HCT116 (cell line): ENCODE results near the gene USP2. TPM values are rescaled to one million over a fixed set of nuclear protein-coding genes. Genes with fewer than 3 reads are reported as not detected.

ENCODE experiments used
- ATAC-seq: fragments of 200-7000 bp; cut with Tn5 transposase; 2 replicates; pipeline ENCODE4 v1.9.1; 2020; ENCODE audit warnings: mild to moderate bottlenecking, moderate library complexity
- BruUV-seq: library from RNA; stranded (reverse); fragments of 400-500 nt; replicated peaks from 2 replicates; lab custom pipeline; 2021; lab: Mats Ljungman, UMichigan
- CTCF ChIA-PET: fragments of 300-600 bp; sonication (Branson Sonifier 250); formaldehyde crosslinking; loops from one replicate; lab custom pipeline; 2021; ENCODE audit warnings: antibody characterized with exemption; lab: Charles Lee
- POLR2A ChIA-PET: fragments of 300-600, 350-600 bp; sonication (Branson Sonifier 250); formaldehyde crosslinking; loops from one replicate; lab custom pipeline; 2021; ENCODE audit warnings: antibody characterized with exemption; lab: Charles Lee
- RAD21 ChIA-PET, 2 experiments: fragments of 300-600 bp; sonication (Branson Sonifier 250); formaldehyde crosslinking; loops; one replicate each; lab custom pipeline; 2023; ENCODE audit warnings: low total read pairs in 2 of 2; ENCODE audit not compliant: uncharacterized antibody in 2 of 2, unreplicated experiment in 2 of 2, low non-redundant PET in 1 of 2; lab: Charles Lee
- DNase-seq: peaks from one replicate; pipeline ENCODE4 v3.0.0-alpha.2; 2010; ENCODE audit warnings: low read depth, low spot score
- H2AFZ ChIP-seq: fragments of 200-600 bp; shearing (Covaris generic), sonication (generic); 2 replicates; pipeline ENCODE4 v1.6.1; 2017; ENCODE audit warnings: low read depth, mixed run types, mixed read lengths, antibody characterized with exemption, low read length; ENCODE audit not compliant: poor library complexity, severe bottlenecking
- H3K27ac ChIP-seq: 2 replicates; pipeline ENCODE4 v1.5.1; 2012; ENCODE audit warnings: low read depth, low read length
- H3K27me3 ChIP-seq: fragments of 200-600 bp; sonication (generic); 2 replicates; pipeline ENCODE4 v1.6.1; 2016; ENCODE audit warnings: mixed run types, low read length, mixed read lengths; ENCODE audit not compliant: insufficient read depth
- H3K36me3 ChIP-seq, 2 experiments: fragments of 200-500 bp in 1 of 2; fragments of 200-600 bp in 1 of 2; sonication (Bioruptor generic) in 1 of 2; sonication (generic) in 1 of 2; 2 replicates each; pipeline versions ENCODE4 v1.5.1 to v1.6.1; 2014 to 2016; ENCODE audit warnings: low read length in 2 of 2, inconsistent platforms in 1 of 2, mixed read lengths in 1 of 2, mixed run types in 1 of 2; ENCODE audit not compliant: insufficient read depth in 2 of 2, control insufficient read depth in 1 of 2
- H3K4me1 ChIP-seq, 2 experiments: fragments of 200-600 bp in 1 of 2; sonication (generic) in 1 of 2; 2 replicates each; pipeline versions ENCODE4 v1.5.1 to v1.6.1; 2012 to 2017; ENCODE audit warnings: low read length in 2 of 2, inconsistent platforms in 1 of 2, mild to moderate bottlenecking in 1 of 2, mixed read lengths in 1 of 2, mixed run types in 1 of 2, moderate library complexity in 1 of 2; ENCODE audit not compliant: insufficient read depth in 2 of 2, control insufficient read depth in 1 of 2
- H3K4me2 ChIP-seq: fragments of 200-600 bp; sonication (generic); 2 replicates; pipeline ENCODE4 v1.6.1; 2017; ENCODE audit warnings: mixed run types, low read length, mixed read lengths
- H3K4me3 ChIP-seq, 2 experiments: fragments of 200-600 bp in 1 of 2; sonication (generic) in 1 of 2; replicated peaks in 1 of 2; 2 replicates each; pipeline ENCODE4 v1.5.1; 2011 to 2016; ENCODE audit warnings: low read length in 2 of 2, control low read depth in 1 of 2, low read depth in 1 of 2, mild to moderate bottlenecking in 1 of 2, mixed read lengths in 1 of 2, mixed run types in 1 of 2
- H3K79me2 ChIP-seq: fragments of 200-600 bp; sonication (generic); 2 replicates; pipeline ENCODE4 v1.6.1; 2017; ENCODE audit warnings: mild to moderate bottlenecking, mixed run types, low read length, moderate library complexity, mixed read lengths; ENCODE audit not compliant: insufficient read depth
- H3K9ac ChIP-seq: fragments of 200-600 bp; sonication (generic); 2 replicates; pipeline ENCODE4 v1.6.1; 2016; ENCODE audit warnings: low read length, mixed read lengths
- H3K9me2 ChIP-seq: fragments of 200-600 bp; sonication (generic), shearing (Covaris generic); 2 replicates; pipeline ENCODE4 v1.6.1; 2017; ENCODE audit warnings: mixed run types, mild to moderate bottlenecking, moderate library complexity; ENCODE audit not compliant: insufficient read depth
- H3K9me3 ChIP-seq, 2 experiments: fragments of 200-500 bp in 1 of 2; fragments of 200-600 bp in 1 of 2; sonication (Bioruptor generic) in 1 of 2; sonication (generic) in 1 of 2; 2 replicates each; pipeline ENCODE4 v1.6.1; 2014 to 2017; ENCODE audit warnings: low read length in 2 of 2, mixed read lengths in 2 of 2, inconsistent platforms in 1 of 2, low read depth in 1 of 2, mild to moderate bottlenecking in 1 of 2, mixed run types in 1 of 2, moderate library complexity in 1 of 2; ENCODE audit not compliant: control insufficient read depth in 1 of 2, insufficient read depth in 1 of 2
- H4K20me1 ChIP-seq: fragments of 200-600 bp; sonication (generic), shearing (Covaris generic); 2 replicates; pipeline ENCODE4 v1.6.1; 2017; ENCODE audit warnings: mixed run types, mild to moderate bottlenecking, moderate library complexity; ENCODE audit not compliant: insufficient read depth
- CEBPB ChIP-seq: IDR thresholded peaks from 2 replicates; pipeline ENCODE4 v1.6.1; 2012; ENCODE audit warnings: low read depth
- CTCF ChIP-seq, 3 experiments: fragments of 200-600 bp in 1 of 3; sonication (generic) in 1 of 3; IDR thresholded peaks in 2 of 3; conservative IDR thresholded peaks in 1 of 3; 2 replicates each; pipeline ENCODE4 v1.5.1; 2012 to 2017; ENCODE audit warnings: low read depth in 2 of 3, low read length in 2 of 3, antibody characterized with exemption in 1 of 3, borderline replicate concordance in 1 of 3, control low read depth in 1 of 3, mild to moderate bottlenecking in 1 of 3, mixed read lengths in 1 of 3, mixed run types in 1 of 3, moderate library complexity in 1 of 3; ENCODE audit not compliant: insufficient read depth in 1 of 3
- ELF1 ChIP-seq: IDR thresholded peaks from 2 replicates; pipeline ENCODE4 v1.6.1; 2012; ENCODE audit warnings: low read depth, borderline replicate concordance
- EZH2 ChIP-seq: fragments of 200-600 bp; sonication (generic); IDR thresholded peaks from 2 replicates; pipeline ENCODE4 v1.6.1; 2017; ENCODE audit warnings: antibody characterized with exemption, mixed run types
- EZH2phosphoT487 ChIP-seq: fragments of 200-600 bp; IDR thresholded peaks from 2 replicates; pipeline ENCODE4 v1.6.1; 2018; ENCODE audit warnings: antibody characterized with exemption, borderline replicate concordance
- JUND ChIP-seq: IDR thresholded peaks from 2 replicates; pipeline ENCODE4 v1.6.1; 2012
- POLR2A ChIP-seq: IDR thresholded peaks from 2 replicates; pipeline ENCODE4 v1.7.0; 2011; ENCODE audit warnings: borderline replicate concordance; ENCODE audit not compliant: insufficient read depth, insufficient read length; ENCODE audit errors: extremely low read depth
- POLR2AphosphoS5 ChIP-seq: IDR thresholded peaks from 2 replicates; pipeline ENCODE4 v1.6.1; 2011; ENCODE audit warnings: mild to moderate bottlenecking, low read depth, low read length, moderate library complexity
- RAD21 ChIP-seq: IDR thresholded peaks from 2 replicates; pipeline ENCODE4 v1.6.1; 2012; ENCODE audit warnings: low read depth, mild to moderate bottlenecking
- SRF ChIP-seq: IDR thresholded peaks from 2 replicates; pipeline ENCODE4 v1.6.1; 2012; ENCODE audit warnings: low read depth
- TCF7L2 ChIP-seq: IDR thresholded peaks from 2 replicates; pipeline ENCODE4 v1.7.0; 2011; ENCODE audit warnings: borderline replicate concordance, inconsistent platforms; ENCODE audit not compliant: insufficient read depth, insufficient read length; ENCODE audit errors: extremely low read depth
- YY1 ChIP-seq: IDR thresholded peaks from 2 replicates; pipeline ENCODE4 v1.6.1; 2011; ENCODE audit warnings: low read length, low read depth, moderate library complexity, mild to moderate bottlenecking; ENCODE audit not compliant: insufficient replicate concordance; ENCODE audit errors: extremely low read depth
- ZFX ChIP-seq: fragments of 450-650 bp; IDR thresholded peaks from 2 replicates; pipeline ENCODE4 v1.6.1; 2017
- ZNF274 ChIP-seq: fragments of 200-500 bp; sonication (Bioruptor generic); IDR thresholded peaks from 2 replicates; pipeline ENCODE4 v1.6.1; 2014; ENCODE audit warnings: mild to moderate bottlenecking, low read depth, low read length, inconsistent platforms
- intact Hi-C: fragments of 100-400 bp; cut with micrococcal nuclease; formaldehyde crosslinking; loops from 2 replicates; pipeline ENCODE4 v1.10.0; 2022
- total RNA-seq: library from RNA; stranded (reverse); gene quantifications from one replicate; pipeline ENCODE4 v1.2.1, GENCODE V29; 2021; ENCODE audit not compliant: unreplicated experiment
- TF ChIP-seq, protein P1 (sequence below): IDR thresholded peaks from 2 replicates; pipeline ENCODE4 v1.6.1; 2012; ENCODE audit warnings: low read depth
- TF ChIP-seq, protein P2 (sequence below): IDR thresholded peaks from 2 replicates; pipeline ENCODE4 v1.6.1; 2011; ENCODE audit warnings: mild to moderate bottlenecking, low read length, moderate library complexity; ENCODE audit not compliant: insufficient replicate concordance; ENCODE audit errors: extremely low read depth

The USP2 gene
- total RNA-seq, 1 experiment from 2014 or later, result 5.0 TPM

DNA sequence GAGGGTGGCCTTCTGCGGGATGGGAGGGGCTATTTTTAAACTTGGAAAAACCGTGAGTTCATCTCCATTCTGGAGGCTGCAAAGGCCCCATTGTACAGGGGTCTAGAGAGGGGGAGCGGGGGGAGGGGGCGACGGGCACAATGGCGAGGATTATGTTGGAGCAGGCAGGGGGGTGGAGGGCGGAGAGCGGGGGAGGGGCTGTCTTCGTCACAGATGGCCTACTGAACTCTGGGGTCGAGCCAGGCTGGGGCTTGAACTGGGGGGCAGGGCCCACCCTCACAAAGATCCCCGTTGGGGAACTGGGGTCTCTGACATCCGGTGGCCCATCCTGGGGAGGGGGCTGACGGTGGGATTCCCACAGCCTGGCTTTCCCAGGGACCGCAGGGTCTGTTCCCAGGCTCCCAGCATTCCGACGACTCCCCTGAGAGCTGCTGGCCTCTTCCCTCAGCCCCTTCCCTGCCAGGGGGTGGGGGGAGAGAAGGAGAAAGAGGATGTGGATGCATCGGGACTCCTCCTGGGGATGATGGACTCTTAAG, 61.2 kb downstream of the USP2 start:
- H3K27me3 ChIP-seq, result no peaks in the 10 kb centered on the region
- no peaks in the 10 kb centered on the region for H3K36me3 ChIP-seq
- ChIA-PET RAD21 (no interaction called here), CTCF (no interaction called here), POLR2A (no interaction called here)
- TF ChIP-seq POLR2A, result no peak
- TF ChIP-seq ZNF274, result no peak
- TF ChIP-seq ZFX, result no peak
- no peak for TF ChIP-seq EZH2phosphoT487
- no peak for TF ChIP-seq TCF7L2
- TF ChIP-seq YY1, result no peak
- TF ChIP-seq ELF1, result no peak
- no peak for TF ChIP-seq CTCF (IDR thresholded peaks at IDR 0.05 in 2 of 3, conservative IDR thresholded peaks at IDR 0.05 in 1 of 3; ENCODE audit: borderline replicate concordance in 1 of 3, insufficient read depth in 1 of 3, low read depth in 2 of 3, low read length in 2 of 3)
- TF ChIP-seq, protein P1, sequence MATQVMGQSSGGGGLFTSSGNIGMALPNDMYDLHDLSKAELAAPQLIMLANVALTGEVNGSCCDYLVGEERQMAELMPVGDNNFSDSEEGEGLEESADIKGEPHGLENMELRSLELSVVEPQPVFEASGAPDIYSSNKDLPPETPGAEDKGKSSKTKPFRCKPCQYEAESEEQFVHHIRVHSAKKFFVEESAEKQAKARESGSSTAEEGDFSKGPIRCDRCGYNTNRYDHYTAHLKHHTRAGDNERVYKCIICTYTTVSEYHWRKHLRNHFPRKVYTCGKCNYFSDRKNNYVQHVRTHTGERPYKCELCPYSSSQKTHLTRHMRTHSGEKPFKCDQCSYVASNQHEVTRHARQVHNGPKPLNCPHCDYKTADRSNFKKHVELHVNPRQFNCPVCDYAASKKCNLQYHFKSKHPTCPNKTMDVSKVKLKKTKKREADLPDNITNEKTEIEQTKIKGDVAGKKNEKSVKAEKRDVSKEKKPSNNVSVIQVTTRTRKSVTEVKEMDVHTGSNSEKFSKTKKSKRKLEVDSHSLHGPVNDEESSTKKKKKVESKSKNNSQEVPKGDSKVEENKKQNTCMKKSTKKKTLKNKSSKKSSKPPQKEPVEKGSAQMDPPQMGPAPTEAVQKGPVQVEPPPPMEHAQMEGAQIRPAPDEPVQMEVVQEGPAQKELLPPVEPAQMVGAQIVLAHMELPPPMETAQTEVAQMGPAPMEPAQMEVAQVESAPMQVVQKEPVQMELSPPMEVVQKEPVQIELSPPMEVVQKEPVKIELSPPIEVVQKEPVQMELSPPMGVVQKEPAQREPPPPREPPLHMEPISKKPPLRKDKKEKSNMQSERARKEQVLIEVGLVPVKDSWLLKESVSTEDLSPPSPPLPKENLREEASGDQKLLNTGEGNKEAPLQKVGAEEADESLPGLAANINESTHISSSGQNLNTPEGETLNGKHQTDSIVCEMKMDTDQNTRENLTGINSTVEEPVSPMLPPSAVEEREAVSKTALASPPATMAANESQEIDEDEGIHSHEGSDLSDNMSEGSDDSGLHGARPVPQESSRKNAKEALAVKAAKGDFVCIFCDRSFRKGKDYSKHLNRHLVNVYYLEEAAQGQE, result no peak
- no peak for TF ChIP-seq EZH2
- no peak for TF ChIP-seq SRF
- TF ChIP-seq, protein P2, sequence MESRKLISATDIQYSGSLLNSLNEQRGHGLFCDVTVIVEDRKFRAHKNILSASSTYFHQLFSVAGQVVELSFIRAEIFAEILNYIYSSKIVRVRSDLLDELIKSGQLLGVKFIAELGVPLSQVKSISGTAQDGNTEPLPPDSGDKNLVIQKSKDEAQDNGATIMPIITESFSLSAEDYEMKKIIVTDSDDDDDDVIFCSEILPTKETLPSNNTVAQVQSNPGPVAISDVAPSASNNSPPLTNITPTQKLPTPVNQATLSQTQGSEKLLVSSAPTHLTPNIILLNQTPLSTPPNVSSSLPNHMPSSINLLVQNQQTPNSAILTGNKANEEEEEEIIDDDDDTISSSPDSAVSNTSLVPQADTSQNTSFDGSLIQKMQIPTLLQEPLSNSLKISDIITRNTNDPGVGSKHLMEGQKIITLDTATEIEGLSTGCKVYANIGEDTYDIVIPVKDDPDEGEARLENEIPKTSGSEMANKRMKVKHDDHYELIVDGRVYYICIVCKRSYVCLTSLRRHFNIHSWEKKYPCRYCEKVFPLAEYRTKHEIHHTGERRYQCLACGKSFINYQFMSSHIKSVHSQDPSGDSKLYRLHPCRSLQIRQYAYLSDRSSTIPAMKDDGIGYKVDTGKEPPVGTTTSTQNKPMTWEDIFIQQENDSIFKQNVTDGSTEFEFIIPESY, result no peak
- TF ChIP-seq CEBPB, result no peak
- no peak for TF ChIP-seq JUND
- TF ChIP-seq RAD21, result no peak
- TF ChIP-seq POLR2AphosphoS5, result no peak
- H3K9me3 ChIP-seq, result no peaks in the 10 kb centered on the region
- no peaks in the 10 kb centered on the region for H4K20me1 ChIP-seq
- DNase-seq, result no peak
- H2AFZ ChIP-seq, result no peak overlapping the region
- no peak overlapping the region for H3K4me2 ChIP-seq
- ATAC-seq, result no peak
- H3K27ac ChIP-seq, result no peak overlapping the region
- peaks cover 12 to 40% of the 10 kb centered on the region in 2 experiments for H3K4me1 ChIP-seq
- no peaks in the 10 kb centered on the region; the same call in 1 of the 2 replicates for H3K79me2 ChIP-seq
- no peak overlapping the region for H3K9ac ChIP-seq
- no TSS peak for BruUV-seq
- no peaks in the 10 kb centered on the region for H3K9me2 ChIP-seq
- no peak overlapping the region for H3K4me3 ChIP-seq
- intact Hi-C loops, result loop anchor here (5.0 kb wide), 1 partner anchor 218 kb away; the partner anchor contains the start of gene DPAGT1
